GM18505 (cell line): ENCODE results near the gene PDE7B.

Experiments
- ATAC-seq: cut with Tn5 transposase; IDR thresholded peaks from one replicate; pipeline ENCODE4 v1.9.1; 2021; ENCODE audit not compliant: unreplicated experiment
- POLR2A ChIP-seq: IDR thresholded peaks from 4 replicates; pipeline ENCODE4 v1.6.1; 2011; ENCODE audit warnings: borderline replicate concordance; ENCODE audit not compliant: insufficient read depth, insufficient read length; ENCODE audit errors: extremely low read depth

Gene PDE7B

DNA sequence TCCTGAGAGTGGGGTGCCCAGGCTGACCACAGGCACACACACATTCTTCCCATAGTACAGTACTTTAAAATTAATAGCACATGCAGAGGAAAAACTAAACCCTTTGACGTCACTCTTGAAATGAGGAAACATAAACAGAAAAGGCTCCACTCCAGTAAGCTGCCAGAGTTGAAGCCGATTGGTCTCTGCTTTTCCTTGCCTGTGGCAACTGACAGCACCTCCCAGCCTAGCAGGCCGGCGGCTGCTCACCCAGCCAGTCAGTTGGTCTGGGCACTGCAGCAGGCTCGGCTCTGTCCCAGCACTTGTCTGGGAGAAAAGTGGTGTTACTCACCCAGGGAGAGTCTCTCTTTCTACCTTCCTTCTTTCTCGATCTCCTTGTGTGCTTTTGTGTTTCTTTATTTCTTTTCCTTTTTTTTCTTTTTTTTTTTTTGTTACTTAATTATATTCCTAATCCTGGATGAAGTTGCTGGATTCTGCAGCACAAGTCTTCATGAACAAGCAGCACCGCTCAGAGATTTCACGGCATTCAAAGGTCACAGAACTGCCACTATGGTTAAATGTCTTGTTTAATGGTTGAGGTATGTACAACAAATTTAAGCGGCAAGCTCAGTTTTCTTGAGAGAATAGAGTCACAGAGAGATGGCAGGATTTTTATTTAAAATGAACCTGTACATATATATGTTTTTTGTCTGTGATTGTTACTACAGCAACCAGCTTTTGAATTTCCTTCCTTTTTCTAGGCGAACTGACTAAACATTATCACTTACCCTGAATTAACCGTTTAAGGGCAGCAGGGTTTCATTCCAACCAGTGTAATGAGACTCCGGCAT lies at the start of gene PDE7B:
PDE7B (plus strand) TSS at position 260 of the 830 bp plus-strand sequence.
- peak; percentile 93 for ATAC-seq
- TF ChIP-seq POLR2A, result no peak

DNA sequence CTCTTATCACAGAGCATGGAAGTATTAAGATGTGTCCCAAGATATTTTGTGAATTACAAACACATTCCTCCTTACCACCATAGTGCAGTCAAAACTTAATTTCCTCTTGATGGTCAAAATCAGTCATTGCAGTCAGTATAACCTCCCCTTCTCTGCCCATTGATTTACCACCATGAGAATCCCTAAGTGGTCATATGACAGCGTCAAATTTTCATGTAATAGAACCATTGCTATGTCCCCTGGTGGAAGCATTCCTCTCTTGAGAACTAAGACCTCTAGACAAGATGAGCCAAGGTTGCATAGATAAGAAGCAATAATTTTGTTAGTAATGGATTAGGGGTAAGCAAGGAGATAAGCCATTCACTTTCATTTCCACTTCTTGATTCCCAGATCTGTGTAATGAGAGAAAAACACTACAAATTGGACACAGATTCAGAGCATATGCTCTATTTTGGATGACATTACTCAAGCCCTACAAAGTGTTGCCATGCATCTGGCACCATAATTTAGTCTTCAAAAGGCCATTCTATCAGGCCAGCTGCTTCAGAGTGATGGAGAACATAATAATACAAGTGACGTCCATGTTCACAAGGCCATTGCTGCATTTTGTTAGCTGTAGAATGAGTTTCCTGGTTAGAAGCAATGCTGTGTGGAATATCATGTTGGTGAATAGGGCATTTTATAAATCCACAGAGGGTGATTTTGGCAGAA lies 49.6 kb upstream of the PDE7B start:
- ATAC-seq, result no peak
- TF ChIP-seq POLR2A, result no peak

DNA sequence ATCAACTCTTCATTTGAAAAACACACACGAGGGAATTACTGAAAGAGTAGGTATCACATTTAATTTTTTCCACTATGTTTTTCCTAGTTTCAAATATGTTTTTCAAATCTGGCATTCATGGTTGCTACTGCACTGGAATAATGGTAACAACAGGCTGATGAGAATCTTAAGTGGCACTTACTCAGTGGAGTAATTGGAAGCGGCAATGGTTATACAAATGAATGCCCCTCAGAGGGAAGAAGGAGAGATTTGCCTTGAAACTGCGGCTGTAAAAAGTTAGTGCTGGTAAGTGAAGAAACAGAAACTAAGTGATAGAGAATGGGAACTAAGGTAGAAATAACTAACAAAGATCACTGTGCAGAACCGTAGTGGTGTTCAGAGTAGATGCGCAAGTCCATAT lies 41.0 kb upstream of the PDE7B start:
- no peak for ATAC-seq
- TF ChIP-seq POLR2A, result no peak

DNA sequence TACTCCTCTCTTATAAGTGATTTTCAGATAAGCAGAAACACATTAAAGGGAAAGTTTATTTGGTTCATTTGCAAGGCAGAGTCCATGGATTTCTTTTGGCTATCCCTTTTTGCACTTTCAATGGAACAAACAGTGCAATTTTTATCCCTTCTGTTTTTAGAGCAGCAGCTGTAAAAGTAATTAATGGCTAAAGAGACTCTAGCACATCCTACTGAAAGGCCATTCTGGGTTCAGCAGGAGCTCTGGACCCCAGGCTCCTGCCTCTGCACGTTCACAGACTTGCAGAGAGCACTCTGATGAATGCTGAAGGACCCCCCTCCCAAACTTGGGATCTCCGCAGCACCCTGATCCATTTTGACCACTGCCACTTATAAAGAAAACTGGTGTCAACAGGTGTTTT lies 40.3 kb upstream of the PDE7B start:
- TF ChIP-seq POLR2A, result no peak

DNA sequence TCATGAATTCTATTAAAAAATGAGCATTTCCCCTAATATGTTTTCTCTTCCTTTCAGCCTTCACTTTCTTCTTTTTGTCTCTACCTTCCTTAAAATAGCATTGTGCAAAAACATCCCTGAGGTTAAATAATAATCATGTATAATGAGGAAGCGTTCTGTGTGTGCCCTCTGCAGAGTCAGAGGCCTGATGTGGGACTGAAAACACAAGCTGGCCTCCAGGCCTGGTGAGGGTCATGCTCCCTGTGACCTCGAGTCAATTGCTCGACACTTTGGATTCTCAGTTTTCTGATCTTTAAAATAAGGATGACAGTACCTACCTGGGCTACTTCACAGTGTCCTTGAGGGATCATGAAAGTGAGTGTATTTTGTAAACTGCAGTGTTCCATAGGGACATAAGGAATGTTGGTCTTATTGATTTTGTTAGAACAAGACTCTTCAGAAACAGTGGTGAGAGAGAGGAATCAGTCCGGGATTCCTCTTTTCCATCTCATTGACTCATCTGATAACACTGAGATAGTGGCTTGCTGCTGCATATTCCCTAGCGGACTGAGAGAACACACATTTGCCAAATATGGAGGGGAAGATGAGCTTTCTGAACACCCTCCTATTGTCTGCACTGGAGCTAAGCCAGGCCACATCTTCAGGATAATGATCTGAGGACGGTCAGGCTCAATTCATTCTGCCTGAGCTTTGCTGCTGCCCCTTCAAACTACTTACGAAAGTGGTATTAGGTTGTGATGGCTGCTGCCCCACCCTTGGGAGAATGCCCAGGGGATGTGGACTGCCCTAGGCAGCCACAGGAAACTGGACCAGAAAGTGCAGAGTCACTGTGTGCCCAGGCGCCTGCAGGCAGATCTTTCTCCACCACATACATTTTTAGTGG lies 39.6 kb upstream of the PDE7B start:
- ATAC-seq, result no peak

More for the DNA sequence above, 40.3 kb upstream of the PDE7B start:
- no peak for ATAC-seq

DNA sequence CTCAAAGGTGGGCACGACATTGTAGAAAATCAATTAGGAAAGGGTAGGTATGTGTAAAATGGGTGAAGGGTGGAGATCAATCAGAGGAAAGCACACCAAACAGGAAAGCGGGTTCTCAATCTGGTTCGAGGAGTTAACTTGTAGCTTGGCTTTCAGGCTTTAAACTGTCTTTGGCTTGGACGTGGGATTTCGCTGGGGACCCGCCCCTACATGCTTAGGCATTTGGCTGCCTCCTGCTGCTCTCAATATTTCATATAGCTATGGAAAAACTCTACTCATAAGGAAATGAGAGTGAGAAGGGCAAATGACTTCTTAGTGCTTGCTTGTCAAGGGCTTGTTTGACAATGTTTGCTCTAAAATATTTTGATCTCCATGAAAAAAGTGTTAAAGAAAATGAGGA lies 38.1 kb upstream of the PDE7B start:
- no peak for TF ChIP-seq POLR2A
- no peak for ATAC-seq

More for the DNA sequence above, 39.6 kb upstream of the PDE7B start:
- TF ChIP-seq POLR2A, result no peak

DNA sequence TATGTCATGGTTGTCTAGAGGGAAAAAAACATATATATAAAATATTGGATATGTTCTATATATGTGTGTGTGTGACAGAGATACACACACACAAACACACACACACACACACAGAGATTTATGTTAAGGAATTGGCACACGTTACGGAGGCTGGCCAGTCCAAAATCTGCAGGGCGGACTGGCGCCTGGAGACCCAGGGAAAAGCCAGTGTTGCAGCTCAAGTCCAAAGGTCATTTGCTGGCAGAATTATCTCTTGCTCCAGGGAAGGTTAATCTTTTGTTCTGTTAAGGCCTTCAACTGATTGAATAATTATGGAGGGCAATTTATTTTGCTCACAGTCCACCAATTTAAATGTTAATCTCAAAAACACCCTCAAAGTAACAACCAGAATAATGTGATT lies 37.5 kb upstream of the PDE7B start:
- no peak for ATAC-seq
- TF ChIP-seq POLR2A, result no peak

DNA sequence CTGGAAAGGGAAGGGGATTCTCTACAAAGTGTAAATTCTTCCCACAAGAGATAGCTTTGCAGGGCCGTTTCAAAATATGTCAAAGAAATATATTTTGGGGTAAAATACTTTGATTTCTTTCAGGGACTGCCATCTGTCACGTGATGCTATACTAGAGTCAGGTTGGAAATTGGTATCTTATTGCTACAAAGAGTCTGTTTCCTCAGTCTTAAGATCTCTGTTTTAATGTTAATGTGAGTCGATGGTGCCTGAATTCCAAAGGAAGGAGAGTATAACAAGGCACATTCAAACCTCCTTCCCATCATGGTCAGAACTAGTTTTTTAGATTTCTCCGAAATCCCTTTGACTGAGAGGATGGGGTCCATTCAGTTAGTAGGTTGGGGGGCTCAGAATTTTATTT lies 36.3 kb upstream of the PDE7B start:
- TF ChIP-seq POLR2A, result no peak
- no peak for ATAC-seq

DNA sequence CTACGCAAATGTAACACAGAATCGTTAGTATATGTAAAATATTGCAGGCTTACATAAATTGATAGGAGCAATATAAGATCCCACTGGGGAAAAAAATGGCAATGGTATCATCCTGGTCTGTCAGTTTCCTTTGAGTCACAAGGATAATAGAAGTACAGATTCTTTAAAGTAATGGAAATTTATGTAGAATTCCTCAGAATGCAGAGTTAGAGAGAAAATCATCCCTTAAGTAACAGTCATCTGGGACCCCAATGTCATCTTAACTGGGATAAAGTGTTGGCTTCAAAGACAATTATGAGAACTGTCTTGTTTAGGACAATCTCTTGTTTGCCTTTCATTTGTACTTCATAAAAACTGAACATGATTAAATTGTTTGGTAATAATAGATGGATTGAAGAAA lies 34.5 kb upstream of the PDE7B start:
- TF ChIP-seq POLR2A, result no peak
- ATAC-seq, result no peak

DNA sequence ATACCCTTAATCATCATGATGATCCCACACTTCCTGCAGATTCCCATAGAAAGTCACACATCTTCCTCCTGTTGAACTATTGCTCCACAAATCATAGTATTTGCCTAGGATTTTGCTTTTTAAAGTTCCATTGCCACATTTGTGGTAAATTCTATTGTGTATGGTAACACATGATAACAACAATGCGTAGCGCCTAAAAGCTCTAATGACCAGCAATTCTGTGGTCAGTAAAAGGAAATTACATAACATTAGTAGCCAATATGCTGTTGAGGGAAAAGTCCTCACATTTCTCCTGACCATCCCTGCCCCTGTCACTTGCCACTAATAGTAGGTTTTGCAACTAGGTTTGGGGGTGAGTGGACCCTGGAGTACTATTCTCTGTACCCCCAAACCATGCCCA lies 31.8 kb upstream of the PDE7B start:
- no peak for ATAC-seq
- no peak for TF ChIP-seq POLR2A

DNA sequence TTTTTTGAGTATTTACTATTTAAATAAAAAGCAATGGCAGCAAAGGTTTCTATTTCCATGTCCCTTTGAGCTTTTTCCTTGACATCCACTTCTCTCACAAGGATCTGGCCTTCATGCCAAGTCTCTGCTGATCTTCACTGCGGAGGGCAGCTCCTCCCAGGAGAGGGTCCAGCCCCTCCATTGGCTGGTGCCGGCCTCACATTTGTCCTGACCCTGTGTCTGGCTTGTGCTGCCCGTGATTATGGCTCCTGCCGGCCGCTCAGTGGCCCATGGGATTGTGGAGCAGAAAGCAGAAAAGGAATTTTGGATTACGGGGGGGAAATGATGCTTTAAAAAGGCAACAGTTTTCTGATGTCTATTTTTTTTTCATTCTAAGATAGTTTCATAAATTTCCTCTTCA lies 31.2 kb upstream of the PDE7B start:
- TF ChIP-seq POLR2A, result no peak
- ATAC-seq, result no peak

DNA sequence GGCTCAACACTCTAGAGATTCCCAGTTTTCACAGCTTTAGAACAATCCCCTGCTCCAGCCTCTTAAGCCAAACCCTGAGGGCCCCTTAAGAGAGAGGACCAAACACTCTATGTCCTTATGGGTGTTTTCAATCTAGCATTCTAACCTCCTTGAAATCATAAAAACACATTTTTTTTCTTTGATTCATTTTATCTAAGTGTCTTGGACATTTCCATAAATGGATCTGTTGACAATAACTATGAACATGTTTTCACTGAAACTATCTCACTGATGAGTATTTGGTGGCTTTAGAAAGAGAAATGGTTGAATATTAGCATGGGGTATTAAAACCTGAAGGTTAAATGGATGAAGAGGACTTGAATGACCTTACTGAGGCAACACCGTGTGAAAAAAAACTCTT lies 27.6 kb upstream of the PDE7B start:
- ATAC-seq, result no peak
- no peak for TF ChIP-seq POLR2A

DNA sequence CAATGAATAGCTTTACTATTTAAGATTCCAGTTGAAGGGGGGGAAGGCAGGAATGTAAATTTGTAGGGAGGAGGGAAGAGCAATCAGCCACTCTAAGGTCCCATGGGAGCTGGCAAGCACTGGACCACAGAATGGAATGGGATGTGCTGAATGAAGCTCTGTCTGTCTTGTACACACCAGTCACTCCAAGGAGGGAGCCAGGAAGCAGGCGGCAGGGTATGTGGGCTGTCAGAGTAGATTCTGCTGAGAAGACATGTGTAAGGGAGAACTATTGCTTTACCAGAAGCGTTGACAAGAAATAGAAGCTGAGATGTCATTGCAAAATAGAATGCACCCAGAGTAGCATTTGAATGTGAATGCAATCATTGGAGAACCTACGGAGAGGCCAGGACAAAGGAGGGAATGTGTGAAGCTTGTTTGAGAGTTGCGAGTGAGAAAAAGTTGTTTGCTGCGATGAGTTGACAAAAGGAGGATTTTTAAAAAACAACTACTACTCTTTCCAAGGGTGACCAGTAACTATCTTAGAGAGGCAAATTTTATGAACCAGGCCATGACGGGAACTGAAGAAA lies 25.2 kb upstream of the PDE7B start:
- no peak for ATAC-seq
- no peak for TF ChIP-seq POLR2A

DNA sequence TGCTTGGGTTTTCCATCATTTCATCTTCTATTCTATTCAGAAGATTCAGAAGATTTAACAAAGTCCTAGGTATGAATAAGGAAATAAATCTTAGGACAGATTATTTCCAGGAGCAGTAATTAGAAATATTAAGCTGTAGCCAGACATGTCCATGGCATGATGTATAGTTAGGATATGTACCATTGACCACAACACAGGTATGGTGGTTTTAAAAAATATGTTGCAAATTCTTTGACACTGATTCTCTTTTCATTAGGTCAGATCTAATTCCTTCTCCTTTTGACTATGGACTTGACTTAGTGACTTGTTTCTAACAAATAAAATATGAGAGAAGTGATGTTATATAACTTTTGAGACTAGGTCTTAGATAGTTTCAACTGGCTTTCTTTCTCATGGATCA lies 23.5 kb upstream of the PDE7B start:
- no peak for TF ChIP-seq POLR2A
- no peak for ATAC-seq

DNA sequence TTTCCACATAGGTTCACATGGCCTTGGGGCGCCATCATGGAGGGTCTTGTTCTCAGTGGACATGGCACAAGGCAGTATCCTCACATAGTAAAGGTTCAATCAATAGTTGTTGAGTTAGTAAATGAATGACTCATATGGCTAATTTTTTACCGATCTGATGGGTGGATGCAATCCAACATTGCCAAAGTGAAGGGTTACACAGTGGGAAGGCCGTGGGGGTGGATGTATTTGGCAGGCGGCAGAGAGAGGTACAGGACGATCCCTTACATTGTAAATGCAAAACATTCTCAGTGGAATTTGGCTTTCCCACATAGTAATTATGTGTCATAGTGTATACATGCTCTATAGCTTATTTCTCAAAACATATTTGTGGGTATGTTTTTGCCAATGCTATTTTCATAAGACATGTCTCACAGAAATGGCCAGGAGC lies 21.0 kb upstream of the PDE7B start:
- ATAC-seq, result no peak

More for the DNA sequence above, 21.0 kb upstream of the PDE7B start:
- no peak for TF ChIP-seq POLR2A
